ENCODE measurements around the gene SLC35A1.

Gene SLC35A1

DNA sequence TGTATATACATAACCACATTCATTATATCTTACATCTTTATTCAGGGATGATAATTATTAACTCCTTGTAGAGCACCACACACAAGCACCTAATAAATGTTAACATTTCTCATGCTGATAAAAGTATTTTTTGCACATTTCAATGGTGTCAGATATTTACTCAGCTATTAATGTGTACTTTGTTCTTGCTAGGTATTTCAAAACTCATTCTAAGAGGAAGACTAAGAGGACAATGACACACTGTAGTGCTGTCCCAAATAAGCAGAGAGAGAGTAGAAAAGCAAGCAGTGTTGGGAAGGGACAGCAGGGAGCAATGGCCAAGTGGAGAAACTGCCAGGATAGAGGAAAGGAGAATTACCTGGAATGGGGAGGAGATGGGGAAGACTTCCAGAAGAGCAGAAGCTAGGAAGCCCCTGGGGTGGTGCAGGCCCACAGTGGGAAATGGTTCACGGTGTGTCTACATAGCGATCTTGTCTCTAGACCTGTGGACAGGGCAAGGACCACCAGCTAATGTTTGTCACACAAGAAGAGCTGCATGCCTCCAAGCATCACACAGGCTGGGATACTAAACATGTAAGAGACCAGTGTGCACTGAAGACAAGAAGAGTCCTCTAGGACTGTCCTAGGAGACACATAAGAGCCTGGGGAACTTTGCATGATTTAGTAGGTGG is 61.7 kb downstream of the SLC35A1 start:
- no peak for DNase-seq

DNA sequence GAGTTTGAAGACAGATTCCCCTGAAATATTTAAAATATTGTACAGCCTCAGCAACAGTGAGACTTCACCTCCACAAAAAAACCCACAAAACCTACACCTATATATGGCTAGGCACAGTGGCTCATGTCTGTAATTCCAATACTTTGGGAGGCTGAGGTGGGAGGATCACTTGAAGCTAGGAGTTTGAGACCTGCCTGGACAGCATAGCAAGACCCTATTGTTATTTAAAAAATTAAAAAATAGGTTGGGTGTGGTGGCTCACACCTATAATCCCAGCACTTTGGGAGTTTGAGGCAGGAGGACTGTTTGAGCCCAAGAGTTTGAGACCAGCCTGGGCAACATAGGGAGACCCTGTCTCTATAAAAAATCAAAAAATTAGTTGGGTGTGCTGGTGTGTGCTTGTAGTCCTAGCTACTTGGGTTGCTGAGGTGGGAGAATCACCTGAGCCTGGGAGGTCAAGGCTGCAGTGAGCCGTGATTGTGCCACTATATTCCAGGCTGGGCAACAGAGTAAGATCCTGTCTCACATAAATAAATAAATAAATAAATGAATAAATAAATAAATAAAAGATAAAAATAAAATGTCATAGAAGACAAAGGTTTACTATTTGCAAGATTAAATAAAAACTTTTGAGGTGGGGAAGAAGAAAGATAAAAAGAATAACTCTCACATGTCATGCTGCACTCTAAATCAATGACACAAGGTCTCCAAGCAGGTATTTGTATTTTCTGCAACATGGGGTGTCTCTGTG is 65.9 kb downstream of the SLC35A1 start:
- DNase-seq = no peak

DNA sequence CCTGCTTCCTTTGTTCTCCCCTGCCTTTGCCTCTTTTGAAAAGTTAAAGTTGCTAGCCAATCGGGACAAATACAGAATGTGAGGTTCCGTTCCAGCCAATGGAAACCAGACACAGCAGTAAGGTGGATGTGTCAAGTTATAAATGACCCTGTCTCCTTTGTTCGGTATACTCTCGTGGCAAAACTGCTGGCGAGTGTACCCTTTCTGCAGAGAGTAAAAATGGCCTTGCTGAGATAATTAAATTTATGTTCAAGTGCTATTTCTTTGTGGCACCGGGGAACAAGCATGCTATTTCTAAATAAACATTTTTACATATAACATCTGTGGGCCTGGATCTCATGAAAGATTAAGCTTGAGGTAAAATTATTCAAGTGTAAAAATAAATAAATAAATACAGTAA is 66.8 kb downstream of the SLC35A1 start:
- no peak for DNase-seq

DNA sequence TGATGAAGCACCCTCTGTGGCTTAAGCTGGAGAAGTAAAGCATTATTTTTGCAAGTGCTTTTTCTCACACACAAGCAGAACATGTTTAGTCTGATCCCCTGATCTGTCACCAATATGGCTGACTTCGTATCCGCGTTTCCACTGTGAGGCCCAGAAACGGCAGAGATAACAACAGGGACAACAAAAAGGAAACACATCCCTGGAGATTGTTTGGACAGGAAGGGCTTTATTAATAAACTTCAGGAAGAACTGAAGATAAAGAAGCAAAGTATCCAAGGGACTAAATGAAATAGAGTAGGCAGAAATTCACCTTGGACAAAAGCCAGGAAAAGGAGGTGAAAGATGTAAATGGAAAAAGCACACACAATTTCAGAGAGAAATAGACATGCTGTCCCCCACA is 67.8 kb downstream of the SLC35A1 start:
- no peak for DNase-seq

DNA sequence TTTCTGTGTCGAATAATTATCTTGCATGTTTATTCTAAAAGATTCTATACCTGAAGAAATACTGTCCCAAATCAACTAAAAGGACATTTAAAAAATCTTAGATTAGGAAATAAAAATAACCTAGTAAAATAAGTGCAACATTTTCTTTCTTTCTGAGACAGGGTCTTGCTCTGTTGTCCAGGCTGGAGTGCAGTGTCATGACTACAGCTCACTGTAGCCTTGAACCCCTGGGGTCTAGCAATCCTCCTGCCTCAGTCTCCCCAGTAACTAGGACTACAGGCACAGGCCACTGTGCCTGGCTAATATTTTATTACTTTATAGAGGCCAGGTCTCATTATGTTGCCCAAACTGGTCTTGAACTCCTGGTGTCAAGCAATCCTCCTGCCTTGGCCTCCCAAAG is 68.3 kb downstream of the SLC35A1 start:
- no peak for DNase-seq

DNA sequence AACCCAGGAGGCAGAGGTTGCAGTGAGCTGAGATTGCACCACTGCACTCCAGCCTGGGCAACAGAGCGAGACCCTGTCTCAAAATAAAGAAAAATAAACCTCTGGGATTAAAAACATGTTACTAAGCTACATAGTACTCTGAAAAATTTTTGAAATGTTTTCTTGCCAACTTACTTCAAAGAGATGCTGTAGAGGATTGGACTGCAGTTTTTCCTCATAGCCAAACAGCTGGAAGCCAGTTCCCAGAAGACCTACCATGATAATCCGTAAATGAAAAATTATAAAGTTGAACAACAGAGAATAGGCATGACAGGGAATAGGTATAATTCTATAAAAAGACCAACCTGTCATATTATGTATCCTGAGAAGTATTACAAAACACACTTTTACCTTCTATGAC is 69.0 kb downstream of the SLC35A1 start:
- no peak for DNase-seq

DNA sequence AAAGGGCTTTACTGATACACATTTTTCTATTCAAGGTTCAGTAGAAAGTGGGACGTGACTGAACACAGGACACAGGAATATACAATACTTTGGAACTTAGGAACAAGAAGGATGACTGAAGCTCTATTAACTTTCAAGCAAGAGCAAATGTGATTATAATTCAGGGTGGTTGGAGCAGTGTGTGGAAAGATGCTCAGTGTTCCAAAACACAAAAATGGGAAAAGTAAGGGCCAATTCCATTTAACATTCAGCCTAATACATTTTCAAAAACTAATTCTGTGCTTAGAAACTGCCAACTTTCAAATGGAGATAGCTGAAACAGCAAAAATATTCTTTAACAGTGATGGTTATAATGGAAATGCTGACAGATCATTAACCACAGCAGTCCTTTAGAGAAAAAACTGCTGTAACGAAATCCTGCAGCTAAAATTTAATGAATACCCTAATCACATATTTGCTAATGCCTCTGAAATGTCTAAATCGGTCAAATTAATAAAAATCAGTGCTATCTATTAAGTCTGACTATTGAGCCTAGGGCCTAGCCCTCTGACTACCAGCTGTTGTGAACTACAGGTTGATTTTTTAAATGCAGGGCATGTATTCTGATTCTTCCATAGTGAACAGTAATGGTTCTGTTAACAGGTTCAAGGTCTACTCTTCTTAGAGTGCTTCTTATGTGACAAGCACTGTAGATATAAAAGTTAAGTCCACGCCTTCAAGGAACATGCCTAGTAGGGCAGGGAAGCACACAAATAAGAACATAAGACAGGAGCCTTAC is 71.1 kb downstream of the SLC35A1 start:
- no peak for DNase-seq

DNA sequence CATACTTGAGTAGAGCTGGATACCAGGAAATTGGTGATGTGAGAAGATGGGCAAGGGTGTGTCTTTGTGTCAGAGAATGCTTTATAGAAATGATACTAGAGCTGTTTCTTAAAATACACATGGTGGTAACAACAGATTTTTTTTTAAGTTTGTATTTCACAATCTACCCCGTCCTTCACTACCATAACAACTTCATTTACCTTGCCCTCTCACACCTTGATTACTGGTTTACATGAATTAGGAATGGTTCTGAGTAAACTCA is 71.6 kb downstream of the SLC35A1 start:
- DNase-seq = no peak

DNA sequence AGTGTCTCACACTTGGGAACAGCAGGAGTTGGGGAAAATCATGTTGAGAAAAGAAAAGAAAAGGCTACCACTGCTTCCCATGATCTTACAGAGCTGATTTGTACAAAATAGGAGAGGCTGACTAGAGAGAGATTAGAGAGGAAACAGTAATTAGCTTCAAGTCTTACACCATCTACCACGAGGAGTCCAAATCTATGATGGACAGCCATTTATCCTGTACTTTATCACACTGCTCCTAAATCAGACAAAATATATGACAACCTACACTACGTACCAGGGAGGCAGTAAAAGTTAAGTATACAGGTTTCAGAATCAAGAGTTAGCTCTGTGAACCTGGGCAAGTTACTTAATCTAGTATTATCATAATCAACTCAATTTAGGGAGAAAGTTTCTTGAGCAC is 79.0 kb downstream of the SLC35A1 start:
- DNase-seq = no peak

DNA sequence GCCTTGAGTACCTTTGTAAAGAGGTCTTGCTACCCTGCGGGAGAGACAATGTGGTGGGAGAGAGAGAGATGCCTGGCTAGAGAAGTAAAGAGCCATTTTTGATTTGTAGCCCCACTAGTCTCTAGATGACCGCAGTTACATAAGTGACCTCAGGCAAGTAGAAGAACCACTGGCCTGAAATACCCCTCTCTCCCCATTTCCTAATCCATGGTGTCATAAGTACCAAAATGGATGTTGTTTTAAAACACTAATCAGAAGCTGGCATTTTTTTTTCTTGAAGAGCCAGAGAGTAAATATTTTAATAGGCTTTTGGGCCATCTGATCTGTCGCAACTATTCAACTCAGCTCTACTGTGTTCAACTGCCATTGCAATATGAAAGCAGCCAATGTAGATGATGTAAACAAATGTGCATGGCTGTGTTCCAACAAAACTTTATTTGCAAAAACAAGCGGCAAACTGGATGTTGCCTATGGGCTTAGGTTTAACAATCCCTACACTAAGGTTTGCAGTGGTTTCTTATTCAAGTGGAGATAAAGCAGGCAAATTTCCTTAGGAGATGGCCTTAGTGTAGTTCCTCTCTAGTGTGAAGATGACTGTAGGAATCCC is 80.5 kb downstream of the SLC35A1 start:
- DNase-seq = no peak

DNA sequence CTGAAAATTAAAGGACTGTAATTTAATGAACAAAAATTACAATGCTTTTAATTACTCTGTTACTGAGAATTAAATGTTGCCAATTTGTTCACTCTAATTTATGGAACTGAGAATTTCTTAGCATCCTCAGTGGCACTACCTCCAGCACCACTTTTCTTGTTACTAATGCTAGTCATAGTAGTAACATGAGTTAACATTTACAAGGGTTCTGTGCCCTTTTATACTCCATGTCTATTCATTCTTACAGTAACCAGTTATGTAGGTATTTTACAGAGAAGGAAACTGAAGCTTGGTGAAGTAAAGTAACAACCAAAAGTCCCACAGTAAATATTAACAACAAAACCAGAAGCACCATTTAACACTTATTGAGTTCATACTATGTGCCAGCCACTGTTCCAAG is 82.7 kb downstream of the SLC35A1 start:
- no peak for DNase-seq

DNA sequence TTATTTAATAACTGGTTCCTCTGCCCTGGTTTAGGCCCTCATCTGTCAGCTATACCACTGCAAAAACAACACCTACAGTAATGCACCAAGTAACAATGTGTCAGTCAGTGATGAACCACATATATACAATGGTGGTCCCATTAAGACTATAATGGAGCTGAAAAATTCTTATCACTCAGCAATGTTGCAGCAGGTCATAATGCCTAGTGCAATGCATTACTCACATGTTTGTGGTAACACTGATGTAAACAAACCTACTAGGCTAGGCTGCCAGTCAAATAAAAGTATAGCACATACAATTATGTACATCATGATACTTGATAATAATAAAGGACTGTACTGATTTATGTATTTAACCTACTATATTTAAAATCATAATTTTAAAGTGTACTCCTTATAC is 85.7 kb downstream of the SLC35A1 start:
- DNase-seq = no peak

DNA sequence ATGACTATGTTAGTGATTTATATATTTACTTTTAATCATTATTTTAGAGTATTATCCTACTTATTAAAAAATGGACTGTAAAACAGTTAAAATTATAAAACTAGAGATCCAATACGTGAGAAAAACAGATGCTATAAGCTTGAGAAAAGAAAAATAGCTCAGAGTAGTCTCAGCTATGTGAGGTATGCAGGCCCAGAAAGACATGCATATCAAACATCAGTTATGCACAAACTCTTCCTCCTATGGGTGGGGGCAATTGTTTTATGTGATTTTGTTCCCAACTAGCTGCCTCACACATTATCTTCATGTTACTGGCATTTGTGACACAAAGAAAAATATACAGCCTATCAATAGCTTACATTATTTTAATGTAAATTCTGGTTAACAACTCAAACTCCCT is 88.2 kb downstream of the SLC35A1 start:
- DNase-seq = no peak

Measured in NCI-H2081 treated with DMSO at 0.1 percent for 48 hours (cell line).